Measurements from ENCODE around the gene TMEM217. TPM values are rescaled to one million over a fixed set of nuclear protein-coding genes. Genes with fewer than 3 reads are reported as not detected.

The TMEM217 gene
- total RNA-seq, 1 donor from 2014 or later = not detected

GRCh38 chr6:37253486-37254007 is 4.4 kb downstream of the TMEM217 start:
- Mint-ChIP-seq H3K27me3 (ENCODE audit: unreplicated experiment) (peaks cover 4% of the 10 kb centered on the region), H3K27ac (ENCODE audit: unreplicated experiment) (no peak overlapping the region)
- no peak for DNase-seq

GRCh38 chr6:37251211-37251780 is 6.6 kb downstream of the TMEM217 start:
- no peak for TF ChIP-seq CTCF (IDR thresholded peaks at IDR 0.05; ENCODE audit: partially characterized antibody, unreplicated experiment)
- H3K9me3 Mint-ChIP-seq (ENCODE audit: unreplicated experiment) = peaks cover 5% of the 10 kb centered on the region

More at GRCh38 chr6:37253486-37254007, 4.4 kb downstream of the TMEM217 start:
- H3K9me3 Mint-ChIP-seq (ENCODE audit: unreplicated experiment) = peaks cover 2% of the 10 kb centered on the region
- no peak overlapping the region for H3K4me3 Mint-ChIP-seq (ENCODE audit: unreplicated experiment)
- H3K4me1 Mint-ChIP-seq (ENCODE audit: low read depth, unreplicated experiment) = peaks cover 3% of the 10 kb centered on the region
- no peak for TF ChIP-seq CTCF (IDR thresholded peaks at IDR 0.05; ENCODE audit: partially characterized antibody, unreplicated experiment)
- H3K36me3 Mint-ChIP-seq (ENCODE audit: unreplicated experiment) = no peaks in the 10 kb centered on the region

GRCh38 chr6:37244430-37245310 is 13.3 kb downstream of the TMEM217 start:
- DNase-seq = no peak
- Mint-ChIP-seq H3K4me1 (ENCODE audit: low read depth, unreplicated experiment) (no peaks in the 10 kb centered on the region), H3K9me3 (ENCODE audit: unreplicated experiment) (peaks cover 5% of the 10 kb centered on the region), H3K36me3 (ENCODE audit: unreplicated experiment) (no peaks in the 10 kb centered on the region), H3K27me3 (ENCODE audit: unreplicated experiment) (peaks cover under 1% of the 10 kb centered on the region), H3K27ac (ENCODE audit: unreplicated experiment) (no peak overlapping the region), H3K4me3 (ENCODE audit: unreplicated experiment) (no peak overlapping the region)
- TF ChIP-seq CTCF (IDR thresholded peaks at IDR 0.05; ENCODE audit: partially characterized antibody, unreplicated experiment) = no peak

More at GRCh38 chr6:37251211-37251780, 6.6 kb downstream of the TMEM217 start:
- Mint-ChIP-seq H3K27ac (ENCODE audit: unreplicated experiment) (no peak overlapping the region), H3K27me3 (ENCODE audit: unreplicated experiment) (no peaks in the 10 kb centered on the region), H3K36me3 (ENCODE audit: unreplicated experiment) (no peaks in the 10 kb centered on the region), H3K4me3 (ENCODE audit: unreplicated experiment) (no peak overlapping the region), H3K4me1 (ENCODE audit: low read depth, unreplicated experiment) (no peaks in the 10 kb centered on the region)
- no peak for DNase-seq

GRCh38 chr6:37243816-37244370 is 14.1 kb downstream of the TMEM217 start:
- DNase-seq = no peak
- H3K27ac Mint-ChIP-seq (ENCODE audit: unreplicated experiment) = no peak overlapping the region
- H3K27me3 Mint-ChIP-seq (ENCODE audit: unreplicated experiment) = peaks cover 3% of the 10 kb centered on the region
- no peaks in the 10 kb centered on the region for H3K4me1 Mint-ChIP-seq (ENCODE audit: low read depth, unreplicated experiment)
- H3K4me3 Mint-ChIP-seq (ENCODE audit: unreplicated experiment) = no peak overlapping the region
- peaks cover 4% of the 10 kb centered on the region for H3K9me3 Mint-ChIP-seq (ENCODE audit: unreplicated experiment)
- TF ChIP-seq CTCF (IDR thresholded peaks at IDR 0.05; ENCODE audit: partially characterized antibody, unreplicated experiment) = no peak
- no peaks in the 10 kb centered on the region for H3K36me3 Mint-ChIP-seq (ENCODE audit: unreplicated experiment)

Data from glutamatergic neuron (in vitro differentiated cells).